ENCODE results near the gene SLC25A10.

The SLC25A10 gene

GRCh38 chr17:81719410-81720266 is 7.6 kb downstream of the SLC25A10 start:
- DNase-seq (ENCODE audit: extremely low read depth, low read depth) = no peak
- no peak for TF ChIP-seq CTCF (IDR thresholded peaks at IDR 0.05; ENCODE audit: low read depth, low read length)

- DNase-seq (ENCODE audit: extremely low read depth, low read depth) = no peak
- no peak for TF ChIP-seq CTCF (IDR thresholded peaks at IDR 0.05; ENCODE audit: low read depth, low read length)
Measured at GRCh38 chr17:81720267-81721071, 8.4 kb downstream of the SLC25A10 start.

- no peak for DNase-seq (ENCODE audit: extremely low read depth, low read depth)
- no peak for TF ChIP-seq CTCF (IDR thresholded peaks at IDR 0.05; ENCODE audit: low read depth, low read length)
Measured at GRCh38 chr17:81722184-81723120, 10.4 kb downstream of the SLC25A10 start.

- DNase-seq (ENCODE audit: extremely low read depth, low read depth) = no peak
- TF ChIP-seq CTCF (IDR thresholded peaks at IDR 0.05; ENCODE audit: low read depth, low read length) = no peak
Measured at GRCh38 chr17:81723651-81724209, 11.6 kb downstream of the SLC25A10 start.

- DNase-seq (ENCODE audit: extremely low read depth, low read depth) = no peak
- TF ChIP-seq CTCF (IDR thresholded peaks at IDR 0.05; ENCODE audit: low read depth, low read length) = no peak
Measured at GRCh38 chr17:81725439-81725838, 13.4 kb downstream of the SLC25A10 start.

- no peak for TF ChIP-seq CTCF (IDR thresholded peaks at IDR 0.05; ENCODE audit: low read depth, low read length)
Measured at GRCh38 chr17:81726004-81726403, 13.9 kb downstream of the SLC25A10 start.

More at GRCh38 chr17:81726004-81726403, 13.9 kb downstream of the SLC25A10 start:
- DNase-seq (ENCODE audit: extremely low read depth, low read depth) = no peak
